ENCODE measurements around the gene ZNF407.

The ZNF407 gene

GRCh38 chr18:75071866-75072671 is 474.4 kb downstream of the ZNF407 start:
- no peak for DNase-seq (ENCODE audit: low read depth)
- TF ChIP-seq CTCF (IDR thresholded peaks at IDR 0.05; ENCODE audit: control insufficient read depth, insufficient read depth, low read depth, low read length, missing control alignments) = no peak
- no peak overlapping the region for H3K4me3 ChIP-seq (ENCODE audit: control insufficient read depth, low read depth, low read length)

- no peak for TF ChIP-seq CTCF (IDR thresholded peaks at IDR 0.05; ENCODE audit: control insufficient read depth, insufficient read depth, low read depth, low read length, missing control alignments)
- DNase-seq (ENCODE audit: low read depth) = no peak
- H3K4me3 ChIP-seq (ENCODE audit: control insufficient read depth, low read depth, low read length) = no peak overlapping the region
These were observed 475.2 kb downstream of the ZNF407 start for GRCh38 chr18:75072672-75073371.

GRCh38 chr18:75073654-75074053 is 476.0 kb downstream of the ZNF407 start:
- no peak overlapping the region for H3K4me3 ChIP-seq (ENCODE audit: control insufficient read depth, low read depth, low read length)
- DNase-seq (ENCODE audit: low read depth) = no peak
- TF ChIP-seq CTCF (IDR thresholded peaks at IDR 0.05; ENCODE audit: control insufficient read depth, insufficient read depth, low read depth, low read length, missing control alignments) = no peak

- TF ChIP-seq CTCF (IDR thresholded peaks at IDR 0.05; ENCODE audit: control insufficient read depth, insufficient read depth, low read depth, low read length, missing control alignments) = no peak
- H3K4me3 ChIP-seq (ENCODE audit: control insufficient read depth, low read depth, low read length) = no peak overlapping the region
- no peak for DNase-seq (ENCODE audit: low read depth)
These were observed 476.7 kb downstream of the ZNF407 start for GRCh38 chr18:75074196-75075015.

- no peak overlapping the region for H3K4me3 ChIP-seq (ENCODE audit: control insufficient read depth, low read depth, low read length)
- TF ChIP-seq CTCF (IDR thresholded peaks at IDR 0.05; ENCODE audit: control insufficient read depth, insufficient read depth, low read depth, low read length, missing control alignments) = no peak
- DNase-seq (ENCODE audit: low read depth) = no peak
These were observed 477.3 kb downstream of the ZNF407 start for GRCh38 chr18:75075016-75075305.

- no peak for DNase-seq (ENCODE audit: low read depth)
- TF ChIP-seq CTCF (IDR thresholded peaks at IDR 0.05; ENCODE audit: control insufficient read depth, insufficient read depth, low read depth, low read length, missing control alignments) = no peak
- no peak overlapping the region for H3K4me3 ChIP-seq (ENCODE audit: control insufficient read depth, low read depth, low read length)
These were observed 477.8 kb downstream of the ZNF407 start for GRCh38 chr18:75075429-75075841.
